Urinary bladder (tissue), 4 donors: ENCODE measurements around the gene CRYZL1. TPM values are rescaled to one million over a fixed set of nuclear protein-coding genes. Genes with fewer than 3 reads are reported as not detected.
"Not testable (repeated sequence)": the region's sequence is repeated elsewhere in the genome, so short reads cannot be mapped to it uniquely, and the experiment has no call there.

Experiments
- DNase-seq: peaks from one replicate; pipeline ENCODE4 v3.0.0-alpha.2; 2015; ENCODE audit errors: extremely low spot score
- H3K27ac ChIP-seq: one replicate; pipeline ENCODE4 v1.5.1; 2013; ENCODE audit warnings: low read depth, mild to moderate bottlenecking, moderate library complexity
- H3K36me3 ChIP-seq: one replicate; pipeline ENCODE4 v1.6.1; 2013; ENCODE audit warnings: mild to moderate bottlenecking, moderate library complexity; ENCODE audit not compliant: insufficient read depth
- H3K4me1 ChIP-seq: one replicate; pipeline ENCODE4 v1.6.1; 2013; ENCODE audit warnings: mild to moderate bottlenecking, moderate library complexity; ENCODE audit not compliant: insufficient read depth
- H3K4me3 ChIP-seq: one replicate; pipeline ENCODE4 v1.5.1; 2013; ENCODE audit warnings: low read depth, low read length
- WGBS: extraction: QIAGEN DNeasy Blood & Tissue Kit; methylation state at CpG from one replicate; pipeline ENCODE4 v1.1.7; 2013; 5-methylcytosine and 5-hydroxymethylcytosine counted together
- polyA plus RNA-seq: library from polyadenylated mRNA; stranded (reverse); fragments of 200-250 nt; gene quantifications from one replicate; pipeline ENCODE4 v1.2.3, GENCODE V29; 2013
- total RNA-seq: library from RNA; depleted of rRNA; stranded (reverse); fragments of >200 nt; gene quantifications from one replicate; pipeline ENCODE4 v1.2.3, GENCODE V29; 2014
- donor health status: healthy with polysubstance abuse.
- donor health status: healthy.

CRYZL1 gene
- total and polyA plus RNA-seq, 2 donors, result 29.7 to 69.3 TPM

DNA sequence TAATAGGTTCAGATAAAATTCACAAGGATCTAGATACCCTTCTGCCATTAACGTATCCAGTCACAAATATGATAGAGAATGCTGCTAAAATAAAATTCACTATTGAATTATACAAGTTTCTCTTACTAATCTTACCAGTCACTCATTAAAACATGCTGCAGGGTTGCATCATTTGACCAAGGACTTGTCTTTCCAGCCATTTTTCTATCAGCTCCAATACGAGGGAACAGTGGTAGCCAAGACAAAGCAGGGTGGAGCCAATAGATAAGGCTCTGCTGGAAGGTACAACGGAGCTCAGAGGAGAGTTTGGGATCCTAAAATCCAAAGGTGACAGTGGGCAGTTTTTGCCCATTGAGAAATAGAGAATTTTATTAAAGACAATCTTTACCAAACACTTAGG, 57.1 kb downstream of the CRYZL1 start:
- Histone ChIP-seq H3K4me3 (no peak overlapping the region), H3K4me1 (peaks cover 2% of the 10 kb centered on the region), H3K27ac (no peak overlapping the region), H3K36me3 (no peaks in the 10 kb centered on the region)
- no peak for DNase-seq
- 84% methylated on average over 3 of the region's 3 CpGs for WGBS

DNA sequence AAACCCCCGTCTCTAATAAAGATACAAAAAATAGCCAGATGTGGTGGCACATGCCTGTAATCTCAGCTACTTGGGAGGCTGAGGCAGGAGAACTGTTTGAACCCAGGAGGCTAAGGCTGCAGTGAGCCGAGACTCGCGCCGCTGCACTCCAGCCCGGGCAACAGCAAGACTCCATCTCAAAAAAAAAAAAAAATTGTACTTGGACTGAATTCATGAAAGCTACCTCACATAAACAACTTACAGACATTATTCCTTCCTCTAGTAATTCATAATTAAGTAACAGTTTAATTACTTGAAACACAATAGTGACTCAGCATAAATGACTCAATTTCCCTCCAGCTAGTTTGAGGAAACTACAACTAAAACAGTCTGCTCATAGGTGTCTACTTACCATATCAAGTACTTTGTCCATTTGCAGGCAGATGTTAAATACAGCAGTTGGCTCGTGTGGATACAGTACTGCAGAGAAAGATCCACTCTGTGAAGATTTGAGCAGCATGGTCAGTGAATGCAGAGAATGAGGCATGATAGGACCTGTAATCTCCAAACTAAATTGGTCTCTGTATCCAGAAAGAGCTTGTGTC, 62.5 kb downstream of the CRYZL1 start:
- Histone ChIP-seq H3K36me3 (peaks cover 4% of the 10 kb centered on the region), H3K27ac (no peak overlapping the region), H3K4me3 (no peak overlapping the region), H3K4me1 (no peaks in the 10 kb centered on the region)
- no peak for DNase-seq
- WGBS, result 88% methylated on average over 7 of the region's 7 CpGs

DNA sequence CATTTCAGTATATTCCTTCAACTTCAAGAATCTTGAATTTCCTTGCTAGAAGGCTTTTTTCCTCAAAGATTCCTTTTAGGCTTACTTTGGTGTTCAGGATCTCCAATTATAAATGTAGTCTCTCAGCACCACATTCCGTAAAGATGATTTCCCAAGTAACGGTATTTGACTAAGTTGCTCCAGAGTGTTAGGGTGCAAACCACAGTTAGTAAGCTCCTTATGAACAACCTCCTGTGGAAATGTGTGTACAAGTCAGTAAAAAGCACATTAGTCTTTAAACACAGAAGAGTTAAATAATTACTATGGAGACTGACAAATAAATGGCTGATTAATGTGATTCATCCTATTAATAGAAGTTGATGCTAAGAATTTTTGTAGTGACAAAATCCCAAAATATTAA, 63.3 kb downstream of the CRYZL1 start:
- peaks cover 4% of the 10 kb centered on the region for H3K36me3 ChIP-seq
- DNase-seq, result no peak
- 65% methylated on average over 2 of the region's 2 CpGs for WGBS
- H3K27ac ChIP-seq, result no peak overlapping the region
- H3K4me3 ChIP-seq, result no peak overlapping the region
- H3K4me1 ChIP-seq, result no peaks in the 10 kb centered on the region

DNA sequence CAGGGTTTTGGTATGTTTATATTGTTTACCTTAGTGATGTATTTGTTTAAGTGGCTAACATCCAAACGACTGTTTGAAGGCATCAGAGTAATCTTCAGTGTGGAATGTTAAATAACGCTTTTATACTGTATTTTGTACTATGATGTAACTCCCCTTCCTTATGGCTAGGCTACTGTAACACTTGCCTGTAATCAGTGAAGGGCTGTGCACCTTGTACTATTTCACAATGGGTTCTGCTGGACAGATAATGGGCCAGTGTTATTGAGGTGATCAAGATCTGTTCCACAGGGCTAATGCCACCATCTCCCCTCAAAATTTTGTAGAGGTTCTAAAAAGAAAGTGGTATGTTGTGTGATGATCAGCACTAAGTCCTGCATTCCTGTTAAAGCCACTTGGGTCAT, 64.8 kb downstream of the CRYZL1 start:
- not testable (repeated sequence) for H3K4me1 ChIP-seq, DNase-seq, H3K36me3 ChIP-seq, H3K4me3 ChIP-seq, H3K27ac ChIP-seq
- WGBS, result 28% methylated on average over 2 of the region's 2 CpGs

DNA sequence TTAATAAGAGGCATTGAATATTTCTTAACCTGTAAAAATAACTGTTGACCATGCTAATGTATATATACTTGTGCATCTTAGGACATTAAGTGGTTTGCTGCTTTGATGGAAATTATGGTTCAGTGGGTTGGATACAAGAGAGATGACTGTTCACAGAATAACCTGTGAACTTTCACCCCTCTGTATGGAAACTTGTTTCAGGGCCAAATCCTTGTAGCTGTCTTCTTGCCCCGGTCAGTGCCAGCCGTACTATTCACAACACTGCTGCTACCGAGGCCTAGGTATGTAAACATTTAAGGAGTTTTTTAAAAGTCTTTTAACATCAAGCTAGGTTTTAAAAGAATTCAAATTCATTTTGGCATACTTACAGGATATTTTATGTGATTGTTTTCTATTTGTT, 69.2 kb downstream of the CRYZL1 start:
- Histone ChIP-seq H3K36me3 (peaks cover 11% of the 10 kb centered on the region), H3K27ac (no peak overlapping the region), H3K4me3 (no peak overlapping the region), H3K4me1 (no peaks in the 10 kb centered on the region)
- whole genome bisulfite sequencing, result 30% methylated on average over 3 of the region's 3 CpGs
- no peak for DNase-seq

DNA sequence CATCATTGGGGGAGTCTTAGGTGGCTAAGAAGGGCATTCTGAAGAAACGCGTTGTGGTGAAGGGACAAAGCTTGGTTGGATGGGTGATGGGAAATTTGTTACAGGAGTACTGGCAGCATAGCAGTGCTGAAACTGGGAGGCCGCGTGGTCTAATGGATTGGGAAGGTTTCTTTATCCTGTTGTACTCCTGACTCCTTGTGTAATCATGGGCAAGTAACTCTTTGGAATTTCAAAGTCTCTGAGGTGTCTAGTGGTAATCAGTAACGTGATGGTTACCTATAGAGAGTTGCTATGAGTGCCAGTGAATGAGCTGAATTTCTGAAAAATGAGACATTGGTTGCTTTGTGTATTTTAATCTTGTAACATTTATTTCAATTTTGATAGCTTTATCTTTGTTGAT, 71.5 kb downstream of the CRYZL1 start:
- no peak for DNase-seq
- no peaks in the 10 kb centered on the region for H3K4me1 ChIP-seq
- WGBS, result 91% methylated on average over 5 of the region's 5 CpGs
- H3K27ac ChIP-seq, result no peak overlapping the region
- no peak overlapping the region for H3K4me3 ChIP-seq
- H3K36me3 ChIP-seq, result peaks cover 11% of the 10 kb centered on the region

DNA sequence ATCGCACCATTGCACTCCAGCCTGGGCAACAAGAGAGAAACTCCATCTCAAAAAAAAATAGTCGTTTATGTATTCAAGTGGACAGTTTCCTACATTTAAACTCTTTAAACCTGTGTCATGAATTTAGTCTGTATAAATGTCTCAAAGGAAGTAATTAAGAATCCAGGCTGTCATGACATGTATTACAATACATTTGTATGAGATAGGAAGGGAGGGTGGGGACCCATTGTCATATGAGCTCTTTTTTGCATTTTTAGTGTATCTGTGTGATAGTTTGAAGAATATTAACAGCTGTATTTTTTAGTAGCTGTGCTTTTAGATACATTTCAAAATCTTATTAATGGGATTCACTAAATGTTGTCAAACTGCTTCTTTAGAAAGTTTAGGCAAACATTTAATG, 73.1 kb downstream of the CRYZL1 start:
- Histone ChIP-seq H3K4me3 (no peak overlapping the region), H3K27ac (no peak overlapping the region), H3K36me3 (peaks cover 8% of the 10 kb centered on the region), H3K4me1 (no peaks in the 10 kb centered on the region)
- WGBS, result 86% methylated on average over 2 of the region's 2 CpGs
- no peak for DNase-seq

DNA sequence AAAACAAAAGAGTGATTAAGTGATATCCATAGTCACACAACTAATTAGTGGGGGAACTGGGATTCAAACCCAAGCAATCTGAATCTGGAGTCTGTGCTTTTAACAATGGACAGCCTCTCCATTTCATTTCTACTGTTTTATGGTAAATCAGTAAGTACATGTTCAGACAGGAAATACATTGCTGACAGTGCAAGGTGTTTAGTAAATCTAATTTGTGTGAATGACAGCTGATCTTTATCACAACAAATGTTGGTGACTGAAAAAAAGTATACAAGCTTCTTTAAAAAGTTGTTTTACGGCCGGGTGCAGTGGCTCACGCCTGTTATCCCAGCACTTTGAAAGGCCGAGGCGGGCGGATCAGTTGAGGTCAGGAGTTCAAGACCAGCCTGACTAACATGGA, 73.6 kb downstream of the CRYZL1 start:
- H3K4me1 ChIP-seq, result no peaks in the 10 kb centered on the region
- no peak overlapping the region for H3K27ac ChIP-seq
- no peak for DNase-seq
- no peak overlapping the region for H3K4me3 ChIP-seq
- H3K36me3 ChIP-seq, result peaks cover 8% of the 10 kb centered on the region
- whole genome bisulfite sequencing, result 59% methylated on average over 6 of the region's 6 CpGs

DNA sequence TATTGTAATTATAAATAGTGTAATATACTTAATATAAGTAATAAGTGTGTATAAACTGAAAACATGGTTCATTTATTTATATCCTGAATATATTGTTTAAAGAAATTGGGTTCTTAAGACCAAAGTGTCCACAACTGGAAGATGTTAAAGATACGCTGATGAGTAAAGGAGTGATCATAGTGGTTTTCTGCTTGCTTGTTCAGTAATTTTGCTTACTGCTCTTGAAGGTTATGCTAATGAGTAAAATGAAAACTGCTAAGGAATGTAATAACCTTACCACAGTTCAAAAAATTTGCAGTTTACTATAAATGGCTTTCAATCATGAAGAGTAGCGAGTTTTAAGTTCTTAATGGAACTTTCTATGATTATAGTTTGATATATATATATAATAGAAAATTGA, 75.0 kb downstream of the CRYZL1 start:
- DNase-seq, result no peak
- 96% methylated on average over 2 of the region's 2 CpGs for WGBS
- Histone ChIP-seq H3K4me3 (no peak overlapping the region), H3K27ac (no peak overlapping the region), H3K36me3 (peaks cover 7% of the 10 kb centered on the region), H3K4me1 (no peaks in the 10 kb centered on the region)

DNA sequence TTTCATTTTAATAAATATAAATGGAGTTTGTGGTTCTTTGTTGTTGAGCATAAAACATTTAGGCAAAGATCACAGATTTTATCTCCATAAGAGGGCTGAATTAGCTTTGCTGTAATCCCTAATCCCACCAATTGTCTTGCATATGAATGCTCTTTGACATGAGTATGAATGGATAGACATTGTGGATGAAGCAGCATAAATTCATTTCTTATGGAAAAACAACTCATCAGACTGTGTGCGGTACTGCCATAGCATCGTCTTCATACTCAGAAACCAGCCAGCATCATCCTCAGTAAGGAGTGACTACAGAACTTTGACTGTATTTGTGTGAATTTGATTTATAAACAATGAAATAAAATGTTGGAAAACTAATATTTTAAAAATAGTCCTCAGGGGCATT, 79.2 kb downstream of the CRYZL1 start:
- no peak for DNase-seq
- no peak overlapping the region for H3K4me3 ChIP-seq
- H3K36me3 ChIP-seq, result peaks cover 10% of the 10 kb centered on the region
- no peaks in the 10 kb centered on the region for H3K4me1 ChIP-seq
- 95% methylated on average over 2 of the region's 2 CpGs for WGBS
- H3K27ac ChIP-seq, result no peak overlapping the region

DNA sequence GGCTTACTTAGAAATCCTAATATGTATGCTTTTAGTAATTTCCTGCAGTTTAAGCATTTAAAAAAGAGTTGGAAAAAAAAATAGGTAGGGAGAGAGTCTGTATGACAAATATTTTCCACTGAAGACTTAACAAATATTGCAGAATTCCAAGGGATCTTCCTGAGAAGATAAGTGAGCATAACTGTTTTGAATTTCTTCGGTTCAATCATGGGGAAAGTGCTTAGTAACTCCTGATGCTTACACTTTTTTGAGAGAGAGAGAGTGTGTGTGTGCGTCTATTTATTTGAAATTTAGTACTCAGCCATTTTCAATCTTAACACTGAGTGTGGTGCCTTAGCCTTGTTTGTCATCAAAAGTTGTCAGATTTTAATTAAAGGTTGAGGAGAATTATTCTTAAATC, 80.2 kb downstream of the CRYZL1 start:
- no peaks in the 10 kb centered on the region for H3K4me1 ChIP-seq

DNA sequence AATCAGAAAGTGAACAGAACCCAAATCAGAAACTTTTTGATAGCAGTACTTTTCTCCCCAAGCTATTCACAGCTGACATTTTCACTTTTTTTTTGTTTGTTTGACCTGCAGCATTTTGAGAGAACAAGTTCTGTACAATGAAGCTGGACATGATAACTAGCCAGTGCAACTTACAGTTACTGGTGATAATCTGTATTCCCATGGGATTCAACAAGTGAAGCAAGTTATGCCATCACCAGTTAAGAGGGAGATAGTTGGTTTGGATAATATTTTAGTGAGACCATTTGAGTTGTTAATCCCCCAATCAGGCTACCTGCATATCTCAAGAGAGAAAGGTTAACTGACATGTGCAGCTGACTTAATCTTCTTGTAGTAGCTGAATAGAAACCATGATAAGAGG, 80.6 kb downstream of the CRYZL1 start:
- no peak overlapping the region for H3K27ac ChIP-seq
- H3K4me1 ChIP-seq, result no peaks in the 10 kb centered on the region
- peaks cover 10% of the 10 kb centered on the region for H3K36me3 ChIP-seq
- no peak for DNase-seq
- H3K4me3 ChIP-seq, result no peak overlapping the region

More for the DNA sequence above, 80.2 kb downstream of the CRYZL1 start:
- 57% methylated on average over 2 of the region's 2 CpGs for WGBS
- Histone ChIP-seq H3K4me3 (no peak overlapping the region), H3K27ac (no peak overlapping the region), H3K36me3 (peaks cover 10% of the 10 kb centered on the region)
- no peak for DNase-seq

DNA sequence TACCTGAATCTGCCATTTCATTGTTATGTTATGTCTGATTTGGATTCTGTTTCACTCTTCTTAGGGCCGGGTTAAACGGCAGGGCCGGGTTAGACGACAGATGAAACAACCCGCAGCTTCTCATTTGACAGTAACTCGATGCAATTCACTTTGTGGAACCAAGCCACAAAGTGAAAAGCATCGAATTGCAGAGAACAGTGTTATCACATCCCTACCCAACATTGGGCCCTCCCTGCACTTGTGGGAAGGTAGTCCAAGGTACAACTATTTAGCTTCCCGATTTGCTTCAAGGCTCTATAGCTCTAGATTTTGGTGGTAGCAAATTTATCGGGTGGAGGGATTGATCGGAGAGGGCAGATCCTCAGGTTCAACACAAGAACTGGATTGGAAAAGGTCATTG, 81.7 kb downstream of the CRYZL1 start:
- Histone ChIP-seq H3K4me1 (no peaks in the 10 kb centered on the region), H3K27ac (no peak overlapping the region), H3K36me3 (peaks cover 10% of the 10 kb centered on the region), H3K4me3 (no peak overlapping the region)
- 92% methylated on average over 10 of the region's 10 CpGs for WGBS
- no peak for DNase-seq

DNA sequence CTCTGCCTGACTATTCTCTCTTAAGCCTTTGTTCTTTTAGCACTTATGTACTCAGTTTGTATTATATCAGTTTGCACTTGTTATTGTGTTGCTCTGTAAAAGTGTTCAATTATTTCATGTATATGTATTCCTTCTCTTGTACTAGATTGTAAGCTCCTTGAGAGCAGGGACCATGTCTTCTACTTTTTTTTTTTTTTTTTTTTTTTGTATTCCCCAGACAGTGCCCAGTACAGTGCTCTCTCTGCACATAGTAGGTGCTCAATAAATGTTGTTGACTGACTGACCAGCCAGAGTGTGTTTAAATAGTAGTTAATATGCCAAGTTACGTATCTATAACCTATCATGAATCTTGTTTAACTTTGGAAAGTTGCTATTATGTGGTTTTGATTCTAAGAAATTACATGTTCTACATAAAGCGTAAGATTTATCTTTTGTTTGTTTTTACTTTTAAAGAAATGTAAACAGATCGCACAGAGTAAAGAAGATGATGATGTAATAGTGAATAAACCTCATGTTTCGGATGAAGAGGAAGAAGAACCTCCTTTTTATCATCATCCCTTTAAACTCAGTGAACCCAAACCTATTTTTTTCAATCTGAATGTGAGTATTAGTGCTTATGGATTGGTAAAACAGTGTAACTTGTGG, 82.6 kb downstream of the CRYZL1 start:
- no peak overlapping the region for H3K27ac ChIP-seq
- DNase-seq, result no peak
- no peaks in the 10 kb centered on the region for H3K4me1 ChIP-seq
- WGBS, result 49% methylated on average over 4 of the region's 4 CpGs
- peaks cover 10% of the 10 kb centered on the region for H3K36me3 ChIP-seq
- H3K4me3 ChIP-seq, result no peak overlapping the region

DNA sequence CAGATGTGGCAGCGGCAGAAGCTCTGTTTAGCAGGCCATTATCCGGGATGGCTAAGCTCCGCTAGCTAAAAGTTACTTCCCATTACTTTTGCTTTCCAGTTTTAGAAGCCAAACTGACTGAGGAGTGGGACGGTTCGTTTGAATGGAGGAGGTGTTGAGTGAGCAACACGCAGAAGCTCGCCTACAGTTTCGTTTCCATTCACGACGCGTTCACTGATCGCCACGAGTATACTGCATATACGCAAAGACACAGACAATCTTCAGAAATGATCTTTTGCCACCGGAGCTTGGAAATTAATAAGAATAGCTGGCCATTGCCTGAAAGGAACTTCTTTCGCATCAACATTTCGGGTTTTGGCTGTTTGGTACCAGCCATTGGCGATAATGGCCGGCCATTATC, 84.1 kb downstream of the CRYZL1 start:
- Histone ChIP-seq H3K36me3 (peaks cover 23% of the 10 kb centered on the region), H3K4me1 (no peaks in the 10 kb centered on the region)
- WGBS, result 96% methylated on average over 19 of the region's 19 CpGs

More for the DNA sequence above, 84.1 kb downstream of the CRYZL1 start:
- Histone ChIP-seq H3K4me3 (no peak overlapping the region), H3K27ac (no peak overlapping the region)
- DNase-seq, result no peak
